NCI-H2029 treated with DMSO at 0.1 percent for 48 hours (cell line): Measurements from ENCODE around the gene SAFB.
"Not testable (repeated sequence)": the region's sequence is repeated elsewhere in the genome, so short reads cannot be mapped to it uniquely, and the experiment has no call there.

Experiments
- DNase-seq: peaks from one replicate; lab custom pipeline; 2025; lab: John Stamatoyannopoulos, UW

The SAFB gene

GRCh38 chr19:5684694-5685430 is 62.0 kb downstream of the SAFB start:
- DNase-seq = no peak

- DNase-seq = no peak
Measured at GRCh38 chr19:5686326-5686646, 63.4 kb downstream of the SAFB start.

DNA sequence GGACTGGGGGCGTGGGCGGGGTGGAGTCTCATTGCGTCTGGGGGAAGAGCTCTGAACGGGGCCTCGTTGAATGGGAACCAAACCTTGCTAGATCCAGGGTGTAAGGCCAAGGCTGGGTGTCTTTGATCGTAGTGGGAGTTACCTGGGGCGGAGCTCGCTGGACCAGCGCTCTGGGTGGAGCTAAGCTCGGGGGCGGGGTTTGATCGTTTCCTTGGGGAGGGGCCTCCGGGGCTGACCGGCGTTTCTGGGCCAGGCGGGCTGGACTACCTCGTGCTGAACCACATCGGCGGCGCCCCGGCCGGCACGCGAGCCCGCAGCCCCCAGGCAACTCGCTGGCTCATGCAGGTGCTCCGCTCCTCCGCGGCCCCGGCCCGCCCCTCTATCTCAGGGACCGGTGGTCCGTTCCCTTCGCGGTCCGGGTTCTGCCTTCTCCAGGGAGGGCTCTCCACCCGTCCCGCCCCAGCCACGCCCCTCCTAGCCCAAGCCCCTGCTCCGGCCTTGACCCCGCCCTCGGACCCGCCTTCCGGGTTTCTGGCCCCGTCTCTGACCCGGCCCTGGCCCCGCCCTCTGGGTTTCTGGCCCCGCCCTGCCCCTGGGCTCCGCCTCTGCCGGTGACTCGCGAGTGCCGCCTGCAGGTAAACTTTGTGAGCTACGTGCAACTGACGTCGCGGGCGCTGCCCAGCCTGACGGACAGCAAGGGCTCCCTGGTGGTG is 63.9 kb downstream of the SAFB start:
- DNase-seq = peak; percentile 77

DNA sequence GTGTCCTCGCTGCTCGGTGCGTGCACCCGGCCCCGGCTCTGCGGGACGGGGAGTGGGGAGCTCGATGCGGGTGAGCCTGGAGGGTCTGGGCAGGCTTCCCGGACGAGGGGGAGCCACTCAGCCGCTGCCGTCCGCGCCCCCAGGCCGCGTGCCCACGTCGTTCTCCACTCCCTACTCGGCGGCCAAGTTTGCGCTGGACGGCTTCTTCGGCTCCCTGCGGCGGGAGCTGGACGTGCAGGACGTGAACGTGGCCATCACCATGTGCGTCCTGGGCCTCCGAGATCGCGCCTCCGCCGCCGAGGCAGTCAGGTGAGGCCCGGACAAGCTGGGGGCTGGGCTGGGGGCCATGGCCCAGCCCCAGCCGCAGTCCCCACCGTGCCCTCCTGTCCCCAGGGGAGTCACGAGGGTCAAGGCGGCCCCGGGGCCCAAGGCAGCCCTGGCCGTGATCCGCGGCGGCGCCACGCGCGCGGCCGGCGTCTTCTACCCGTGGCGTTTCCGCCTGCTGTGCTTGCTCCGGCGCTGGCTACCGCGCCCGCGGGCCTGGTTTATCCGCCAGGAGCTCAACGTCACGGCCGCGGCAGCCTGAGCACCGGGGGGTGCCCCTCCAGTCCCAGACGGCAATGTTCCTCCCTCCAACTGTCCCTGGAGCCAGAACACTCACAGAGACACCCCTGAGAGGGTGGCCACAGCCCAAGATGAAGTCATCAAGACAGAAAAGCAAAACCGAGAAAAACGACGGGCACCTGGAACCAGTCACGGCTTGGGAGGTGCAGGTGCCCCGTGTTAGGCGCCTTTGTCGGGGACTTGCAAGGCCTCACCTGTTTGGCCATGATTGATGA is 64.7 kb downstream of the SAFB start:
- DNase-seq = no peak

DNA sequence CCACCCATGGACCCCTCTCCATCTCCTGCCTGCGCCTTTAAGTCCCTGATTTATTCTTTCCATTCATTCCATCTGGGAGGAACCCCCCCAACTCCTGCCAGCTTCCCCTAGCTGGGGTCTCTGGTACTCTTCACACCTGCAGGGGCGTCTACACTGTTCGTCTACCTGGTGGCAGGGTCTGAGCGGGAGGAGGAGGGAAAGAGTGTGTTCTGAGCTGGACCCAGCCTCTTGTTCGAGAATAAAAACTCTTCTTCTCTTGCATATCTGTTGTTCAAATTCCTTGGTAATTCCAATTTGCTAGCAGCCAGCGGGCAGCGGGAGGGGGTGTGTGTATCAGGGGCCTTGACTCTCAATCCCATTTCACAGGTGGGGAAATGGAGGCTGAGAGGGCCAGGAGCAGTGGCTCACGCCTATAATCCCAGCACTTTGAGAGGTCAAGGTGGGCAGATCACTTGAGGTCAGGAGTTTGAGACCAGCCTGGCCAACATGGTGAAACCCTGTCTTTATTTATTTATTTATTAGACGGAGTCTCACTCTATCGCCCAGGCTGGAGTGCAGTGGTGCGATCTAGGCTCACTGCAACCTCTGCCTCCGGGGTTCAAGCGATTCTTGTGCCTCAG is 65.5 kb downstream of the SAFB start:
- DNase-seq = not testable (repeated sequence)

DNA sequence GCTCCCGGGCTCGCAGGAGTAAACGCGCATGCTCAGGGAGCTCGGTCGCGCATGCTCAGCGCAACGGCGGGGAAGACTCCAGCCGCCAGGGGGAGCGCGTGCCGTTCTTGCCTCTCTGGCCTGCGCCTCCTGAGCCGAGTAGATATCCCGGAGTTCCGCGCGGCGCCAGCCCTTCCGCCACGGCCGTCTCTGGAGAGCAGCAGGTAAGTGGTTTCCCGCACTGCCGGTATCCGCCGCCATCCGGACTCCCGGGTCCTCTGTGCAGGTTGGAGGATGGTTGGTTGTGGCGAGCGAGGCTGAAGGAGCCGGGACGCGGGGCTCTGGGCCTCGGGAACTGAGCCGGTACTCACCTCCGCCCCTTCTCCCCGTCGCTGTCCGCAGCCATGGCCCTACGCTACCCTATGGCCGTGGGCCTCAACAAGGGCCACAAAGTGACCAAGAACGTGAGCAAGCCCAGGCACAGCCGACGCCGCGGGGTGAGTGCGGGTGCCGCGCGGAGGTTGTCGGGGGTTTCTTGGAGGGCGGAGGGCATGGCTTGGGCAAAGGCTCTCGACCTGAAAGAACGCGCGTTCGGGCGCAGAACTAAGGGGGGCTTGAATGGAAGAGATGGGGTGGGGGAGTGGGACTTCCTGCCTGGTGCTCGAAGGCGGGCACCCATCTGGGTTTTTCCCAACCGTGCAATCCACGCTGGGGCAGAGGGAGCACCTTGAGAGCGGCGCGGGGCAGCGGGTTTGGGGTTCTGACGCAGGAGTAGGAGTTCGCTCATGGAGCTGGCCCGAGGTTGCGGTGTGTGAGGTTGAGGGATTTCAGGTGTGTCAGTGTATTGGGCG is 67.5 kb downstream of the SAFB start, which contains the start of gene RPL36:
Gene RPL36 (plus strand): TSS at position 171 of the 830 bp plus-strand sequence. CDS start 213 bp downstream, at position 384.
- DNase-seq = peak; percentile 83

GRCh38 chr19:5690955-5691821 is 68.3 kb downstream of the SAFB start:
- peak; percentile 36 for DNase-seq

DNA sequence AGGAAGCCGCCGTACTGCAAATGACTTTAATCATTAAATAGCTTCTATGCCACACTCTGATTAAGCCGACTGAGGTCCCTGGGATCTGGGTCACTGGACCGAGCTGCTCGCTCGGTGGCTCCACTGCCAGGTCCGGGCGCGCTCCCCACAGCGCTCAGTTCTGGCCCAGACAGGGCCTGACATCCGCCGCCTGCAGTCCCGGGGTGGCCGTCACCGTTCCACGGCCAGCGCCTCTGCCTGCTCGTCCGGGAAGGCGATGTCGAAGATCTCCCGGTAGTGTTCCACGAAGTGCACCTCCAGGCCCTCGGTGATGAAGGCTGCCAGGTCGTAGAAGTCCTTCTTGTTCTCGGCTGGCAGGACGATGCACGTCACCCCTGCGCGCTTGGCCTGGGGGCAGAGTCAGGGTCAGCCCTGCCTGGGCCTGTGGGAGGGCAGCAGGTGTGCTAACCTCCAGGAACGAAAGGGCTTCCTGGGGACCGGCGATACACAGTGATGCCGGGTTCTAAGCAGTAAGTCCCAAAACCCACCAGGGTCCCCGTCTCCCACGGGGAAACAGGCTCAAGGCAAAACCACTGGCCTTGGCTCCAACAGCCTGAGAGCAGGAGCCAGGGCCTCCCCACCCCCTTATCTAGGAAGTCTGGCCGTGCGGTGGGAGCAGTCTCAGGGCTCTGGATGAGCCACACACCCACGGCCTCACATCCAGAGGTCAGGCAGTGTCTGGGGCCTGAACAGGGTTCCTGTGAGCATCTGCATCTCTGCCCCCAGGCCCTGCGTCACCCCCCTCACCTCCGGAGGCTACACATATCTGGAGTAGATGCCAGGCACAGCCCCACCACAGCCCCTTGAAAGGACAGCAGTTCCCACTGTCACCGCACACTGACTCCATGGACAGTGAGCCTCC is 69.2 kb downstream of the SAFB start:
- DNase-seq = no peak

- no peak for DNase-seq
Measured at GRCh38 chr19:5692723-5693194, 69.9 kb downstream of the SAFB start.

GRCh38 chr19:5693195-5694166 is 70.6 kb downstream of the SAFB start:
- no peak for DNase-seq

GRCh38 chr19:5694167-5694955 is 71.5 kb downstream of the SAFB start:
- no peak for DNase-seq

GRCh38 chr19:5694956-5695648 is 72.2 kb downstream of the SAFB start:
- no peak for DNase-seq

DNA sequence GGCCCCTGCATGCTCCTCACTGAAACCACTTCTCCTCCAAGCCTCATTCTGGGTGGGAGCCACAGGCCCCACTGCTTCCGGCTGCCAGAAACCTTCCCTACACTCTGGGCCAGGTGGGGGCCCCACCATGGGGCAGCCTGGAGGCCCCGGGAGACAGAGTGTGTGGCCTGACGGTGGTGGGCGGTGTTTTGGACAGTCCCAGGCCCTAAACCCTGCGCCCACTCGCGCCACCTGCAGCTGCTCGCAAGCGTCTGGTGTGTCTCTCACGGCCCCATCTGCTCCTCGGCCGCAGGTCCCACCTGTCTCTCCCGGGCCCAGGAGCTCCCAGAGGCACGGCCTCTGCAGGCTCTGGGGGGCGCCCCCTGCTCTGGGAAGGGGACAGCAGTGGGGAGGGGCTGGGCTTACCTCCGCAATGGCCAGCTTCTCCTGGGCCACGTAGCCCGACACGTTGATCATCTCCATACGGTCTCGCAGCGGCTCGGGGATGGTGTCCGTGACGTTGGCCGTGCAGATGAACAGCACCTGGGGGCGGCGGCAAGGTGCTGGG is 72.8 kb downstream of the SAFB start:
- DNase-seq = no peak

GRCh38 chr19:5696196-5697021 is 73.5 kb downstream of the SAFB start:
- DNase-seq = no peak
